Bronchial epithelial cell (primary cell): ENCODE results near the gene PIR. TPM values are rescaled to one million over a fixed set of nuclear protein-coding genes. Genes with fewer than 3 reads are reported as not detected.
A peak's percentile ranks its signal among the peaks of the same experiment; 100 is the strongest.

Experiments used
- DNase-seq: peaks from one replicate; pipeline ENCODE4 v3.0.0-alpha.2; 2010; ENCODE audit warnings: low read depth
- FAIRE-seq: peaks from 2 replicates; lab custom pipeline; 2011; peaks lifted over from hg19 to GRCh38; lab: Jason Lieb, UNC
- H3K27me3 ChIP-seq: 2 replicates; pipeline ENCODE4 v1.5.1; 2011; ENCODE audit warnings: low read length; ENCODE audit not compliant: control insufficient read depth, insufficient read depth
- H3K36me3 ChIP-seq: 2 replicates; pipeline ENCODE4 v1.5.1; 2011; ENCODE audit warnings: low read length; ENCODE audit not compliant: control insufficient read depth, insufficient read depth
- H3K4me3 ChIP-seq: 2 replicates; pipeline ENCODE4 v1.5.1; 2011; ENCODE audit warnings: mild to moderate bottlenecking, low read depth, low read length, control low read depth
- CTCF ChIP-seq: IDR thresholded peaks from 2 replicates; pipeline ENCODE4 v1.5.1; 2011; ENCODE audit warnings: mild to moderate bottlenecking, moderate library complexity, low read length, control low read depth, inconsistent platforms; ENCODE audit not compliant: insufficient read depth, severe bottlenecking
- total RNA-seq: library from RNA; depleted of rRNA; stranded (reverse); fragments of >200 nt; gene quantifications from 2 replicates; pipeline ENCODE4 v1.2.1, GENCODE V29; 2014

PIR gene
- total RNA-seq, 1 donor from 2014 or later: 23.7 TPM

GRCh38 chrX:15483891-15484290, 9.2 kb downstream of the PIR start:
- FAIRE-seq: no peak
- no peaks in the 10 kb centered on the region for H3K27me3 ChIP-seq

GRCh38 chrX:15475486-15475885, 17.6 kb downstream of the PIR start:
- TF ChIP-seq CTCF: no peak
- DNase-seq (no peak), FAIRE-seq (no peak)
- Histone ChIP-seq H3K27me3 (no peaks in the 10 kb centered on the region), H3K4me3 (no peak overlapping the region), H3K36me3 (peaks cover 4% of the 10 kb centered on the region)

More at GRCh38 chrX:15483891-15484290, 9.2 kb downstream of the PIR start:
- TF ChIP-seq CTCF: no peak
- peaks cover 3% of the 10 kb centered on the region for H3K36me3 ChIP-seq
- DNase-seq: no peak
- H3K4me3 ChIP-seq: no peak overlapping the region

- no peak overlapping the region for H3K4me3 ChIP-seq
- H3K27me3 ChIP-seq: no peaks in the 10 kb centered on the region
- DNase-seq (peak; percentile 93), FAIRE-seq (peak; percentile 81)
- H3K36me3 ChIP-seq: peaks cover 4% of the 10 kb centered on the region
- no peak for TF ChIP-seq CTCF
These were observed 18.1 kb downstream of the PIR start for GRCh38 chrX:15475021-15475420.

GRCh38 chrX:15474028-15474427, 19.1 kb downstream of the PIR start:
- peak; percentile 61 for DNase-seq
- no peaks in the 10 kb centered on the region for H3K27me3 ChIP-seq
- TF ChIP-seq CTCF: no peak
- FAIRE-seq: no peak
- H3K36me3 ChIP-seq: peaks cover 4% of the 10 kb centered on the region
- H3K4me3 ChIP-seq: no peak overlapping the region

GRCh38 chrX:15472531-15472930, 20.6 kb downstream of the PIR start:
- no peak for DNase-seq
- Histone ChIP-seq H3K36me3 (no peaks in the 10 kb centered on the region), H3K27me3 (no peaks in the 10 kb centered on the region), H3K4me3 (no peak overlapping the region)
- FAIRE-seq: no peak
- no peak for TF ChIP-seq CTCF

- FAIRE-seq (peak; percentile 72), DNase-seq (peak; percentile 56)
- Histone ChIP-seq H3K4me3 (no peak overlapping the region), H3K36me3 (peaks cover 2% of the 10 kb centered on the region), H3K27me3 (no peaks in the 10 kb centered on the region)
- peak; percentile 76 for TF ChIP-seq CTCF
These were observed 22.1 kb downstream of the PIR start for GRCh38 chrX:15471028-15471427.
